NT2/D1 (cell line): ENCODE data around the gene UMPS.

Experiments
- SUZ12 ChIP-seq: IDR thresholded peaks from 2 replicates; pipeline ENCODE4 v1.6.1; 2011; ENCODE audit not compliant: insufficient read length, insufficient read depth; ENCODE audit errors: extremely low read depth
- YY1 ChIP-seq: IDR thresholded peaks from 2 replicates; pipeline ENCODE4 v1.6.1; 2011; ENCODE audit not compliant: insufficient read length, insufficient read depth
- ZNF274 ChIP-seq: IDR thresholded peaks from 2 replicates; pipeline ENCODE4 v1.6.1; 2011; ENCODE audit warnings: mild to moderate bottlenecking, low read depth, low read length

GRCh38 chr3:124699686-124700396 lies 30.4 kb upstream of the UMPS start:
- TF ChIP-seq ZNF274 (no peak), YY1 (no peak), SUZ12 (no peak)
